UCSD-AML1 (cell line): Measurements from ENCODE around the gene SPINK1.
"Not testable (repeated sequence)": the region's sequence is repeated elsewhere in the genome, so short reads cannot be mapped to it uniquely, and the experiment has no call there.

Experiments used
- DNase-seq: peaks from one replicate; lab custom pipeline; 2025; ENCODE audit not compliant: unreplicated experiment; lab: John Stamatoyannopoulos, UW

Gene SPINK1

GRCh38 chr5:147809830-147810666 lies 21.4 kb downstream of the SPINK1 start:
- no peak for DNase-seq

DNA sequence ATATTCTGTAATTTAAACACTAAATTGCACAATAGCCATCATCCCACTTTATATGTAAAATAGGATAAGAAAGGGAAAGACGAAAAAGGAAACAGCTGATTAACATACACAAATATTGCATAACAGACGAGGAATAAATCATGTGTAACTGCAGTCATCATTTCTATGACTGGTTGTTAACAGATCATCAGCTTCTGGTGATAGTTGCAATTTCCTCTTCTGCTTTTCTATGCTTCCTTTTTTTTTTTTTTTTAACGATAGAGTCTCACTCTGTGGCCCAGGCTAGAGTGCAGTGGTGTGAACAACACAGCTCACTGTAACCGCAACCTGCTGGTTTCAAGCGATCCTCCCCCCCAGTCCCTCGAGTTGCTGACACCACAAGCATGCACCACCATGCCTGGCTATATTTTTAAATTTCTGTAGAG lies 26.4 kb downstream of the SPINK1 start:
- peak; percentile 67 for DNase-seq

DNA sequence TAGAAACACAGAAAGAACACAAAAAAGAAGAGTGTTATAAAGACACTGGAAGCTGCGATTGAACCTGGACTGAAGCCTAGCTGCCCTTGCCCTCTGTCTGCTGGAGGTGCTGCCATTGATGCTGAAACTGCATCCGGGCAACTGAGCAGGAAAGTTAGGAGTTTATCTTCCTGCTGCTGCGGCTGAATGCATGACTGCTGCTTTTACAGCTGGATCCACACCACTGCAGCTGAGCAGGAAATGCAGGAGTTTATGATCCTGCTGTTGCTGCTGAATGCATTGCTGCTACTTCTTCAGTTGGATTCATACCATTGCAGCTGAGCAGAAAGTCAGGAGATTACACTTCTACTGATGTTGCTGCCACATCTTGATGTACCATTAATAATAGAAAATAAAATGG lies 27.1 kb downstream of the SPINK1 start:
- DNase-seq = no peak

- no peak for DNase-seq
These were observed 27.5 kb downstream of the SPINK1 start for GRCh38 chr5:147803926-147804325.

GRCh38 chr5:147803161-147803560 lies 28.3 kb downstream of the SPINK1 start:
- DNase-seq = not testable (repeated sequence)

DNA sequence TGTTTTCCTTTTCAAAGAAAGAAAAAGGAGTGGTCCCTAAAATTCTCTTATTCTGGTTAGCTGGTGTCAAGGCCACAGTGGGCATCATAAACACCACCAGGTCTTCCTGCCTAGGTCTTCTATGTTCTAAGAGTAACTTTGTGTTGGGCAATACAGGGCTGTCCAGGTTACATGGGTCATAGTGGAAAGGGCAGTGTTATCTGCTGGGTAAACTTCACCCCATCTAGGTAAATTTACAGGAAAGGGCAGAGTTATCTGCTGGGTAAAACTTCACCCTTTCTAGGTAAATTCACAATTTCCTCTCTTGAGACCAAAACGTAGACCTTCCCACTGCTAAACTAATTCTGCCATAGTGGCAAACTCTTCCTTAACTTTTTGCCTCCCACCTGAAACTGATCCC lies 30.0 kb downstream of the SPINK1 start:
- no peak for DNase-seq

DNA sequence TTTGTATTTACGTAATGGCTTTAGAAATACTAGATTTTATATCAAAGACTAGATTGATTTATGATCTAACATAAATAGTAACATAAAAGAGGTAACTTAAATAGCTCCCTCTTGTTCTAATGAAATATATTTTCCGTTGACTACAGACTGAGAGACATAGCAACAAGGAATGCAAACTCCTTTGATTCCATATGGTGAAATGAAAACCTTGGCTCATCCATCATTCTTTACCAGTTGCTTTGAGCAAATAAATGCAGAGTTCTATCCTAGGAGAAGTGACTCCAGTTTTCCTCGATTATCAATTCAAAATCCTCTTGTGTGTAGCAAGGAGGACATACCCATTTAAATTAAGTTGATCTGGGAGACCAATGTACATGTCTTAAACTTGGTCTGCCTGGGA lies 31.0 kb downstream of the SPINK1 start:
- DNase-seq = no peak

DNA sequence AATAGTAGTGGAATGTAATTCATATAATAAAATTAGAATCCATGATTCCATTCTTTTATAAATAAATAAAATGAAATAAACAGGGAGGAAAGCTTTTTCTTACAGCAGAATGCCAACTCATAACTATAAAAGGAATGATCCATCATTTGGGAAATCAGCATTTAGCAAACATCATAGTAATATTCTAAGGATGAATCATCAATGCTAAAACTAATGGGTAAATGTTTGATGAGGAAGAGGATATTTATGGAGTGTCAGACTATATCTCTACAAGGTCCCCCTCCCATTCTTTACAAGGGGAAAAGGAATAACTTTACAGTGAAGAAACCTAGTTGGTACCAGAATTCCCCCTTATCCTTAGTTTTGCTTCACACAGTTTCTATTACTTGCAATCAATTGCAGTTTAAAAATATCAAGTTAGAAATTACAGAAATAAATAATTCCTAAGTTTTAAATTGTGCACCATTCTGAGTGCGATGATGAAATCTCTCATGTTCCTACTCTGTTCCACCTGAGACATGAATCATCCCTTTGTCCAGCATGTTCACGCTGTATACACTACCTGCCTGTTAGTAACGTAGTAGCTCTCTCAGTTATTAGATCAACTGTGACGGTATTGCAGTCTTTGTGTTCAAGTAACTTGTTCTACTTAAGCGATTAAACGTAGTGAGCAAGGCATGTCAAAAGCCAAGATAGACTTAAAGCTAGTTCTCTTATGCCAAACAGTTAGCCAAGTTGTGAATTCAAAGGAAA lies 34.7 kb downstream of the SPINK1 start:
- DNase-seq = no peak

DNA sequence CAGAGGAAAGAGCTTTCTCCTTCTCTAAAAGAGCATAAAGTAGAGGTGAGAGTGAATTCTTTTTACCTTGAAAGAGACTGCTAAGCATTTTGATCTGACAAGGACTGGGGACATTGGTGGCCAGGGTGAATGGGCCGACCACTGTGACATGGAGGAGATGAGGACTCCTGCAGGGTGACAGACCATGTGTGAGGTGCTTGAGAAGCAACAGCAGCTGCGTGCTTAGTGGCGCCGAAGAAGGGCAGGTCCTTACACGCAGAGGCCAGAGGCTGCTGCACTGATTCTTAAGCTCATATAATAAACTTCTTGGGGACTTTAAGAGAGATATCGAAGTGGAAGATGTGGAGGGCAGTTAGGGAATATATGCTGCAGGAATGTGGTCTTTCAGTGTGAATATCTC lies 40.3 kb downstream of the SPINK1 start:
- DNase-seq = no peak

DNA sequence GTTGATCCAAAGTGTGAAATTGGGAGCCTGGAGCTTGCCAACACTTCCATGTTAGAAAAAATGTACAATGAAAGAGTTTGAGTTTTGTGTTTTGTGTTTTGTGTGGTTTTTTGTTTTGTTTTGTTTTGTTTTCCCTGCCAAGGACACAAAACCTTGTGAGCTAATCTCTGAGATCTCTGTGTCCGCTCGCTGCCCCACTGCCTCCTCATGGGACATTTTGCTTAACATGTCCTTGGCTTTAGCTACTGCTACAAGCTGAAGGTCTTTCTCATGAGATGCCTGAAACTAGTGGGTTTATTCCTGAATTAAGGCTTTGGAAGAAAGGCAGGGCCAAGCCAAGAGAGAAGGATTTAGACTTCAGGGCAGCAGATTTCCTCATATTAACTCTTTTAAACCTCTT lies 41.7 kb downstream of the SPINK1 start:
- no peak for DNase-seq

DNA sequence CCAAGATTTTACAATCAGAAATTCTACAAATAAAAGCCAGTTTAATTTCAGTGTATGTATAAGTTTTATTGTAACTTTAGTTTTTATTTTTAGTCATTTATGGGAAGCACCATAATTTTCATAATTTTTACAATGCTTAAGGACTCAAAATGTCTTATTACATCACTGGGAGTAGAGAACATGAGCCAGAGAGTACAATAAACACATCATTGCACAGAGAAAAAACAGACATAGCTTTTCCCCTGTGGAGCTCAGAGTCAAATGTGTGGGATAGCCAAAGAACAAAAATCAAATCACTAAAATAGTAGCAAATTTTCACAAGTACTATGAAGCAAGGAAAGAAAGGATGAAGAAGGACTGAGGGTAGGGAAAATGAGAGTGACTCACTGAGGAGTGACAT lies 43.4 kb downstream of the SPINK1 start:
- no peak for DNase-seq

DNA sequence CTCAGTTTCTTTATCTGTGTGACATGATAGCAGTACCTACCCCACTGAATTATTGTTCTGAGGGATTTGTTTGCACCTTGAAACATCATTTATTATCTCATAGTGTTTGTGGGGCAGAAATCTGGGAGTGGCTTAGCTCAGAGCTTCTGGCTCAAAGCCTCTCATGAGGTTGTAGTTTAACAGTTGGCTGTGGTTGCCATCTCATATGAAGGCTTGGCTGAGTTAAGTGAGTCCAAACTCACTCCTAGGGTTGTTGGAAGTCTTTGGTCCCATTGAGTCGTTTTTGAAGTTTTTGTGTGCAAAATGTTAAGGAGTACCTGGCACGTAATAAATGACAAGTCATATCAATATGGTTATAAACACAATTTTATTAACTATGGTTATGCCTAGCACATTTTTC lies 45.3 kb downstream of the SPINK1 start:
- DNase-seq = no peak

- no peak for DNase-seq
These were observed 47.1 kb downstream of the SPINK1 start for GRCh38 chr5:147784146-147784987.

- DNase-seq = no peak
These were observed 49.1 kb downstream of the SPINK1 start, which contains the start of gene JAKMIP2 for GRCh38 chr5:147782110-147783028. JAKMIP2 (minus strand) TSS chr5:147782728; CDS start chr5:147671806, 110,922 bp downstream.

GRCh38 chr5:147780924-147781573 lies 50.4 kb downstream of the SPINK1 start:
- DNase-seq = no peak

GRCh38 chr5:147779694-147780093 lies 51.8 kb downstream of the SPINK1 start:
- DNase-seq = no peak

DNA sequence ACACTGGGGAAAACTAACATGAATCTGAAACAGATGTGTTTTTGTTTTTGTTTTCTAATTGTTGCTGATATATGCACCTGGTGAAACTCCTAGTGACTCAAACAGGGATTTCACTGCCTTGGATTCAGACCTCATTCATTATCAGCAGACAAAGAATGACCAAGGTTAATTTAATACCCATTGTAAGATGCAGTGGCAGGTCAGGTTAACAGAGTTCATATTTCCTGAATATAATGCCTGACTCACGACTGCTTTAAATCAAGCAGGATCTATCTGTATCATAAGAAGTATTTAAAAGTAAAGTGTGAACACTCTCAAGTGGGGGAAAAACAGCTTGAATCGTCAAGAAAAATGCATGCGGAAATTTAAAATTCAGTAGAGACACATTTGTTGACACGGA lies 54.5 kb downstream of the SPINK1 start:
- DNase-seq = no peak
